ENCODE data around the gene ZMPSTE24.

DNA sequence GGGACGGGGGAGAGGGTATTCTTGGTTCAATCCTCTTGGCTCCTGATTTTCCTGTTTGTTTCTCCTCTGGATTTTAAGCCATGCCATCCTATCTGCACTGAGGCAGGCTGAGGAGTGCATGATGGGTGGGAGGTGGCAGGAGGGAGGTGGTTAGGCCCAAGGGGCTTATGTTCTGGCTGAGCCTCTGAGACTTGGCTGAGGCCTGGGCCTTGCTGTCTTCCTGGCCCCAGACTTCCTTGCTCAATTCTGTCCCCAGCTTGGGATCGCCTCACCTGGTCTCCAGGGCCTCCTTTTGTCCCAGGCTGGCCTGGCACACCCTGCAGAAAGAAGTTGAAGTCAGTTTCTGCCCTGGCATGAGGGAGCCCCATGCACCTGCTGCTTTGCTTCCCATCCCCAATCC is 47.8 kb downstream of the ZMPSTE24 start:
- TF ChIP-seq, protein P1, sequence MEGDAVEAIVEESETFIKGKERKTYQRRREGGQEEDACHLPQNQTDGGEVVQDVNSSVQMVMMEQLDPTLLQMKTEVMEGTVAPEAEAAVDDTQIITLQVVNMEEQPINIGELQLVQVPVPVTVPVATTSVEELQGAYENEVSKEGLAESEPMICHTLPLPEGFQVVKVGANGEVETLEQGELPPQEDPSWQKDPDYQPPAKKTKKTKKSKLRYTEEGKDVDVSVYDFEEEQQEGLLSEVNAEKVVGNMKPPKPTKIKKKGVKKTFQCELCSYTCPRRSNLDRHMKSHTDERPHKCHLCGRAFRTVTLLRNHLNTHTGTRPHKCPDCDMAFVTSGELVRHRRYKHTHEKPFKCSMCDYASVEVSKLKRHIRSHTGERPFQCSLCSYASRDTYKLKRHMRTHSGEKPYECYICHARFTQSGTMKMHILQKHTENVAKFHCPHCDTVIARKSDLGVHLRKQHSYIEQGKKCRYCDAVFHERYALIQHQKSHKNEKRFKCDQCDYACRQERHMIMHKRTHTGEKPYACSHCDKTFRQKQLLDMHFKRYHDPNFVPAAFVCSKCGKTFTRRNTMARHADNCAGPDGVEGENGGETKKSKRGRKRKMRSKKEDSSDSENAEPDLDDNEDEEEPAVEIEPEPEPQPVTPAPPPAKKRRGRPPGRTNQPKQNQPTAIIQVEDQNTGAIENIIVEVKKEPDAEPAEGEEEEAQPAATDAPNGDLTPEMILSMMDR (IDR thresholded peaks at IDR 0.05) = peak in 1 of 12 donors; percentile 1
- no peak for TF ChIP-seq POLR2A (IDR thresholded peaks at IDR 0.05)
